HEK293T (cell line): Measurements from ENCODE around the gene IFIT3.

Experiments used
- CTCF ChIA-PET: fragments of 350-600 bp; formaldehyde crosslinking; extraction: SDS; loops from one replicate; lab custom pipeline; 2021; ENCODE audit warnings: antibody characterized with exemption, inconsistent platforms; lab: Yijun Ruan, JAX
- POLR2A ChIA-PET: fragments of 350-600 bp; formaldehyde crosslinking; extraction: SDS; loops from one replicate; lab custom pipeline; 2020; ENCODE audit warnings: antibody characterized with exemption, inconsistent platforms; lab: Yijun Ruan, JAX
- DNase-seq: peaks from one replicate; pipeline ENCODE4 v3.0.0; 2012; ENCODE audit warnings: mixed read lengths; ENCODE audit errors: extremely low spot score
- ARNT ChIP-seq: fragments of 450-650 bp; IDR thresholded peaks from 2 replicates; pipeline ENCODE4 v1.6.1; 2017; ENCODE audit warnings: mild to moderate bottlenecking
- BHLHE40 ChIP-seq: fragments of 450-650 bp; IDR thresholded peaks from 2 replicates; pipeline ENCODE4 v1.6.1; 2016; ENCODE audit warnings: mild to moderate bottlenecking, moderate library complexity, borderline replicate concordance
- CTBP1 ChIP-seq: fragments of 450-650 bp; IDR thresholded peaks from 2 replicates; pipeline ENCODE4 v1.6.1; 2016; ENCODE audit warnings: borderline replicate concordance
- ELF4 ChIP-seq: fragments of 450-650 bp; IDR thresholded peaks from 2 replicates; pipeline ENCODE4 v1.6.1; 2017; ENCODE audit warnings: antibody characterized with exemption
- FOXA1 ChIP-seq: fragments of 450-650 bp; IDR thresholded peaks from 2 replicates; pipeline ENCODE4 v1.6.1; 2016; ENCODE audit warnings: mild to moderate bottlenecking
- FOXK2 ChIP-seq: fragments of 450-650 bp; IDR thresholded peaks from 2 replicates; pipeline ENCODE4 v1.6.1; 2016; ENCODE audit warnings: mild to moderate bottlenecking
- FOXM1 ChIP-seq: fragments of 450-650 bp; IDR thresholded peaks from 2 replicates; pipeline ENCODE4 v1.6.1; 2017; ENCODE audit warnings: mild to moderate bottlenecking, borderline replicate concordance
- HDGF ChIP-seq: fragments of 450-650 bp; IDR thresholded peaks from 2 replicates; pipeline ENCODE4 v1.6.1; 2017; ENCODE audit warnings: antibody characterized with exemption, borderline replicate concordance
- L3MBTL2 ChIP-seq: fragments of 450-650 bp; conservative IDR thresholded peaks from 2 replicates; pipeline ENCODE4 v1.6.1; 2016; ENCODE audit warnings: mild to moderate bottlenecking
- LEF1 ChIP-seq: fragments of 450-650 bp; IDR thresholded peaks from 2 replicates; pipeline ENCODE4 v1.6.1; 2017; ENCODE audit warnings: mild to moderate bottlenecking, borderline replicate concordance
- NFRKB ChIP-seq: fragments of 450-650 bp; IDR thresholded peaks from 2 replicates; pipeline ENCODE4 v1.6.1; 2016; ENCODE audit warnings: mild to moderate bottlenecking, moderate library complexity
- PKNOX1 ChIP-seq: fragments of 450-650 bp; IDR thresholded peaks from 2 replicates; pipeline ENCODE4 v1.6.1; 2016
- SP1 ChIP-seq: fragments of 450-650 bp; IDR thresholded peaks from 2 replicates; pipeline ENCODE4 v1.6.1; 2017
- SUZ12 ChIP-seq: fragments of 450-650 bp; IDR thresholded peaks from 2 replicates; pipeline ENCODE4 v1.6.1; 2016; ENCODE audit warnings: mild to moderate bottlenecking
- TARDBP ChIP-seq: fragments of 450-650 bp; IDR thresholded peaks from 2 replicates; pipeline ENCODE4 v1.6.1; 2016
- ZNF384 ChIP-seq: fragments of 450-650 bp; IDR thresholded peaks from 2 replicates; pipeline ENCODE4 v1.6.1; 2016

The IFIT3 gene

GRCh38 chr10:89371079-89371478, 43.3 kb downstream of the IFIT3 start:
- TF ChIP-seq ARNT (no peak), FOXK2 (no peak), ELF4 (no peak), TARDBP (no peak), PKNOX1 (no peak), FOXA1 (no peak), CTBP1 (no peak), HDGF (no peak), SP1 (no peak), FOXM1 (no peak), SUZ12 (no peak)
- no peak for DNase-seq
- ChIA-PET CTCF (interaction anchor here (0.6 kb wide), 1 partner anchor 76 kb away, joined by 4 read pairs; no protein-coding TSS in a partner anchor), POLR2A (no interaction called here)

GRCh38 chr10:89371987-89372386, 44.2 kb downstream of the IFIT3 start:
- no peak for DNase-seq
- ChIA-PET CTCF (no interaction called here), POLR2A (no interaction called here)
- TF ChIP-seq LEF1 = no peak
- no peak for TF ChIP-seq ELF4
- TF ChIP-seq ZNF384 = no peak
- TF ChIP-seq TARDBP = no peak
- TF ChIP-seq FOXA1 = no peak
- no peak for TF ChIP-seq SP1

- no peak for TF ChIP-seq HDGF
- TF ChIP-seq CTBP1 = no peak
- TF ChIP-seq L3MBTL2 = no peak
- TF ChIP-seq ZNF384 = no peak
- TF ChIP-seq FOXA1 = no peak
- no peak for TF ChIP-seq ELF4
- TF ChIP-seq SUZ12 = no peak
- no peak for TF ChIP-seq TARDBP
- ChIA-PET CTCF (no interaction called here), POLR2A (interaction anchor here (1.1 kb wide), 1 partner anchor 18 kb away, joined by 6 read pairs; the partner anchor contains the start of gene IFIT1)
- DNase-seq = no peak
These were observed 46.3 kb downstream of the IFIT3 start for GRCh38 chr10:89373916-89374711.

GRCh38 chr10:89374713-89375141, 46.9 kb downstream of the IFIT3 start:
- TF ChIP-seq ZNF384 (no peak), SP1 (no peak), TARDBP (no peak), ARNT (no peak), ELF4 (no peak), NFRKB (no peak), FOXM1 (no peak), HDGF (no peak), FOXK2 (no peak), BHLHE40 (no peak), SUZ12 (no peak)
- CTCF ChIA-PET = no interaction called here
- POLR2A ChIA-PET = interaction anchor here (1.1 kb wide), 1 partner anchor 17 kb away, joined by 6 read pairs; the partner anchor contains the start of gene IFIT1
- no peak for DNase-seq

GRCh38 chr10:89377705-89378637, 50.2 kb downstream of the IFIT3 start, which contains the start of gene IFIT1B:
TSS of gene IFIT1B (plus strand) at chr10:89378056. CDS start at chr10:89378136, 80 bp downstream.
- peak; percentile 30 for DNase-seq
- ChIA-PET CTCF (interaction anchor here (1.4 kb wide), 1 partner anchor 9 kb away, joined by 3 read pairs; no protein-coding TSS in a partner anchor), POLR2A (no interaction called here)
- TF ChIP-seq SP1 = no peak

GRCh38 chr10:89379103-89379502, 51.3 kb downstream of the IFIT3 start:
- POLR2A ChIA-PET = no interaction called here
- CTCF ChIA-PET = interaction anchor here (1.4 kb wide), 1 partner anchor 10 kb away, joined by 3 read pairs; no protein-coding TSS in a partner anchor
- no peak for TF ChIP-seq SUZ12
- TF ChIP-seq NFRKB = no peak
- no peak for TF ChIP-seq SP1
- no peak for TF ChIP-seq HDGF
- TF ChIP-seq BHLHE40 = no peak
- no peak for TF ChIP-seq CTBP1
- no peak for TF ChIP-seq FOXK2
- no peak for TF ChIP-seq PKNOX1
- no peak for TF ChIP-seq LEF1
- TF ChIP-seq FOXM1 = no peak
- no peak for TF ChIP-seq ARNT
- TF ChIP-seq L3MBTL2 = no peak
- DNase-seq = no peak
